Body of pancreas (tissue), 4 donors: ENCODE results near the gene RAP1GAP2. TPM values are rescaled to one million over a fixed set of nuclear protein-coding genes. Genes with fewer than 3 reads are reported as not detected.

Source experiments
- ATAC-seq: fragments of 150-250 bp; one replicate; pipeline ENCODE4 v1.9.1; 2016
- DNase-seq, 4 donors: peaks; one replicate each; pipeline ENCODE4 v3.0.0-alpha.2; 2019
- H3K27ac ChIP-seq, 4 donors: fragments of 200-600 bp; sonication (generic); 1 replicate in 3 of 4; 2 replicates in 1 of 4; pipeline versions ENCODE4 v1.5.1 to v1.6.1; 2016 to 2019; ENCODE audit warnings: mild to moderate bottlenecking in 1 of 4, mixed read lengths in 1 of 4, moderate library complexity in 1 of 4
- H3K27me3 ChIP-seq, 2 donors: fragments of 200-600 bp; sonication (generic); one replicate each; pipeline ENCODE4 v1.6.0; 2016; ENCODE audit warnings: mild to moderate bottlenecking in 1 of 2
- H3K36me3 ChIP-seq, 2 donors: fragments of 200-600 bp; sonication (generic); replicated peaks in 1 of 2; 2 replicates each; pipeline ENCODE4 v1.5.1; 2016; ENCODE audit warnings: low read depth in 2 of 2; ENCODE audit not compliant: insufficient read depth in 1 of 2
- H3K4me1 ChIP-seq: fragments of 200-600 bp; sonication (generic); one replicate; pipeline ENCODE4 v1.6.0; 2016
- H3K4me3 ChIP-seq, 2 donors: fragments of 200-600 bp; sonication (generic); 1 replicate in 1 of 2; 2 replicates in 1 of 2; pipeline ENCODE4 v1.5.1; 2016 to 2019
- H3K9me3 ChIP-seq, 3 donors: fragments of 200-600 bp; sonication (generic); 1 replicate in 2 of 3; 2 replicates in 1 of 3; pipeline ENCODE4 v1.5.1; 2016
- POLR2A ChIP-seq, 3 donors: fragments of 450-650 bp; IDR thresholded peaks; one replicate each; pipeline ENCODE4 v1.6.1; 2016; ENCODE audit warnings: antibody characterized with exemption in 3 of 3, mild to moderate bottlenecking in 2 of 3
- WGBS, 2 donors: methylation state at CpG; one replicate each; pipeline ENCODE4 v1.1.5; 2017; 5-methylcytosine and 5-hydroxymethylcytosine counted together
- intact Hi-C: fragments of 100-400 bp; cut with DNase I; formaldehyde crosslinking; loops from one replicate; pipeline ENCODE4 v1.15.1; 2023
- total RNA-seq, 2 donors: library from RNA; depleted of rRNA; stranded (reverse); fragments of >200 nt; gene quantifications; one replicate each; pipeline ENCODE4 v1.1.0, GENCODE V29; 2016
- TF ChIP-seq, protein P1 (sequence below), 7 experiments: fragments of 450-650 bp in 4 of 7; fragments of 200-600 bp in 3 of 7; sonication (generic) in 3 of 7; IDR thresholded peaks; one replicate each; pipeline ENCODE4 v1.5.1; 2016 to 2019; ENCODE audit warnings: antibody characterized with exemption in 7 of 7

RAP1GAP2 gene
- total RNA-seq, 2 donors from 2014 or later = 21.8 to 81.1 TPM

DNA sequence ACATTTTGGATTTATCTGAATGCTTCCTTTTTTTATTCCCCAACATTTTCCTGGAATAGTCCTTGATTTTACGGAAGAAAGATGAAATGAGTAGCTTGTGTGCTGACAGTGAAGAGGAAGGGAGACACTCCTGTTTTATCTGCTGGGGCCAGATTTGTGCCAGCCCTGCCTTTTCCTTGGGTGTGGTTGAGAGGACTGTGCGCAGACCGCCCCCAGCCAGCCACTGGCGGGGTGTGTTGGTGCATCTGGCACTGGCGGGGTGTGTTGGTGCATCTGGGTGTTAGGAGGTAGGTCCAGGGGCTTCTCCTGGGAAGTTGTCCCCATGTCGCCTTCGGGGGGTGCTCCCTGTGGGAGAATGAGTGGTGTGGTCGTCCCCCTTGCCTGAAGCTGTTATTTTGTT is 39.5 kb downstream of the RAP1GAP2 start:
- 63 to 76% methylated on average over 8 of the region's 8 CpGs for WGBS, 2 donors
- intact Hi-C loops = no loop called here
- no peaks in the 10 kb centered on the region for H3K9me3 ChIP-seq
- H3K27me3 ChIP-seq = no peaks in the 10 kb centered on the region
- no peaks in the 10 kb centered on the region for H3K36me3 ChIP-seq
- no peak for ATAC-seq
- no peak for DNase-seq
- H3K4me1 ChIP-seq = no peaks in the 10 kb centered on the region
- H3K4me3 ChIP-seq = no peak overlapping the region
- TF ChIP-seq, protein P1, sequence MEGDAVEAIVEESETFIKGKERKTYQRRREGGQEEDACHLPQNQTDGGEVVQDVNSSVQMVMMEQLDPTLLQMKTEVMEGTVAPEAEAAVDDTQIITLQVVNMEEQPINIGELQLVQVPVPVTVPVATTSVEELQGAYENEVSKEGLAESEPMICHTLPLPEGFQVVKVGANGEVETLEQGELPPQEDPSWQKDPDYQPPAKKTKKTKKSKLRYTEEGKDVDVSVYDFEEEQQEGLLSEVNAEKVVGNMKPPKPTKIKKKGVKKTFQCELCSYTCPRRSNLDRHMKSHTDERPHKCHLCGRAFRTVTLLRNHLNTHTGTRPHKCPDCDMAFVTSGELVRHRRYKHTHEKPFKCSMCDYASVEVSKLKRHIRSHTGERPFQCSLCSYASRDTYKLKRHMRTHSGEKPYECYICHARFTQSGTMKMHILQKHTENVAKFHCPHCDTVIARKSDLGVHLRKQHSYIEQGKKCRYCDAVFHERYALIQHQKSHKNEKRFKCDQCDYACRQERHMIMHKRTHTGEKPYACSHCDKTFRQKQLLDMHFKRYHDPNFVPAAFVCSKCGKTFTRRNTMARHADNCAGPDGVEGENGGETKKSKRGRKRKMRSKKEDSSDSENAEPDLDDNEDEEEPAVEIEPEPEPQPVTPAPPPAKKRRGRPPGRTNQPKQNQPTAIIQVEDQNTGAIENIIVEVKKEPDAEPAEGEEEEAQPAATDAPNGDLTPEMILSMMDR (IDR thresholded peaks at IDR 0.05) = no peak
- TF ChIP-seq POLR2A (IDR thresholded peaks at IDR 0.05) = no peak
- H3K27ac ChIP-seq = no peak overlapping the region

GRCh38 chr17:2837147-2837561 is 40.9 kb downstream of the RAP1GAP2 start:
- ATAC-seq (no peak), DNase-seq (no peak)
- no peak for TF ChIP-seq POLR2A (IDR thresholded peaks at IDR 0.05)
- TF ChIP-seq, protein P1 (IDR thresholded peaks at IDR 0.05) = no peak
- Histone ChIP-seq H3K4me1 (no peaks in the 10 kb centered on the region), H3K27me3 (no peaks in the 10 kb centered on the region), H3K27ac (no peak overlapping the region), H3K9me3 (no peaks in the 10 kb centered on the region), H3K4me3 (no peak overlapping the region), H3K36me3 (no peaks in the 10 kb centered on the region)
- WGBS, 2 donors = 79 to 84% methylated on average over 9 to 10 of the region's 10 CpGs
- intact Hi-C loops = no loop called here

GRCh38 chr17:2841606-2842005 is 45.4 kb downstream of the RAP1GAP2 start:
- ATAC-seq = no peak
- H3K4me3 ChIP-seq = no peak overlapping the region

GRCh38 chr17:2842464-2842863 is 46.2 kb downstream of the RAP1GAP2 start:
- H3K9me3 ChIP-seq = no peaks in the 10 kb centered on the region
- no peak overlapping the region for H3K27ac ChIP-seq
- 82 to 88% methylated on average over 8 to 10 of the region's 10 CpGs for WGBS, 2 donors
- TF ChIP-seq POLR2A (IDR thresholded peaks at IDR 0.05) = no peak
- TF ChIP-seq, protein P1 (IDR thresholded peaks at IDR 0.05) = no peak
- no peaks in the 10 kb centered on the region for H3K27me3 ChIP-seq
- H3K4me1 ChIP-seq = no peaks in the 10 kb centered on the region
- no peaks in the 10 kb centered on the region for H3K36me3 ChIP-seq
- intact Hi-C loops = no loop called here
- no peak overlapping the region for H3K4me3 ChIP-seq
- no peak for DNase-seq
- ATAC-seq = no peak

More at GRCh38 chr17:2841606-2842005, 45.4 kb downstream of the RAP1GAP2 start:
- Histone ChIP-seq H3K36me3 (no peaks in the 10 kb centered on the region), H3K4me1 (no peaks in the 10 kb centered on the region), H3K27ac (no peak overlapping the region), H3K9me3 (no peaks in the 10 kb centered on the region), H3K27me3 (no peaks in the 10 kb centered on the region)
- WGBS, 2 donors = 64 to 66% methylated on average over 4 to 5 of the region's 5 CpGs
- TF ChIP-seq, protein P1 (IDR thresholded peaks at IDR 0.05) = no peak
- TF ChIP-seq POLR2A (IDR thresholded peaks at IDR 0.05) = no peak
- intact Hi-C loops = no loop called here
- no peak for DNase-seq

GRCh38 chr17:2844416-2844815 is 48.2 kb downstream of the RAP1GAP2 start:
- no peak for TF ChIP-seq POLR2A (IDR thresholded peaks at IDR 0.05)
- TF ChIP-seq, protein P1 (IDR thresholded peaks at IDR 0.05) = no peak
- H3K27me3 ChIP-seq = no peaks in the 10 kb centered on the region
- ATAC-seq (no peak), DNase-seq (peak in 1 of 4 donors; percentile 32)
- WGBS, 2 donors = 45 to 59% methylated on average over 6 of the region's 6 CpGs
- intact Hi-C loops = no loop called here
- no peaks in the 10 kb centered on the region for H3K9me3 ChIP-seq
- H3K4me1 ChIP-seq = no peaks in the 10 kb centered on the region
- H3K4me3 ChIP-seq = no peak overlapping the region
- no peaks in the 10 kb centered on the region for H3K36me3 ChIP-seq
- no peak overlapping the region for H3K27ac ChIP-seq
